Activated T-cell treated with anti-CD3 and anti-CD28 coated beads, Interleukin-2, amount 50 U/mL, for 48 hours (primary cell): Measurements from ENCODE around the gene ZNF513.

ENCODE experiments used
- DNase-seq, 2 experiments: peaks; one replicate each; pipeline ENCODE4 v3.0.0-alpha.2; 2020

The ZNF513 gene

DNA sequence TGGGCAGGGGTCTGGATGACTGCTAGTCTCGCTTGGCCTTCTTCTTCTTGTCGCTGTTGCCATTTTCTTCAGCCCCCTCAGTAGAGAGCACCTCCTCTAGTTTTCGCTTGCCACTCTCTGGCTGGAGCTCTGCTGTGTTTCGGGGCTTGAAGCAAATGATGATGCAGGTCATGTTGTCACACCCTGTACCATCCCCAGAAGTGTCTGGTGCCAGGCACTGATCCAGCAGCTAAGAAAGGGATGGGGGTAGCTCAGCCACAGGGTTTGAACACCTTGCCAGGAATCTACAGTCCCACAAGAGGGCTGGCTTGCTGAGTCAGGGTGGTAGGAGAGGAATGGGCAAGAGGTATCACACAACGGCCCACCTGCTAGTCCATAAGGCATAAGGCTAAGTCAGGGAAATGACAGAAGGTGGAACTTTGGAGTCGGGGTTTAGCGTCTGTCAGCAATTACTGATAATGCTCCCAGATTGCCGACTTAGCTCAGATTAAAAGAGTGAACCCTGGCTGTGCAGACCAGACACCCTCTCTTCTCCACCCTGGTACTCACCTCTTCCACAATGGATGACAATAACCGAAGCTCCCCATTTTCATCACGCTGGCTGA, 1.1 kb upstream of the ZNF513 start:
- DNase-seq: no peak

- DNase-seq: peak in 1 of 2 experiments; percentile 41
Measured at GRCh38 chr2:27379836-27380625, 503 bp downstream of the ZNF513 start.

DNA sequence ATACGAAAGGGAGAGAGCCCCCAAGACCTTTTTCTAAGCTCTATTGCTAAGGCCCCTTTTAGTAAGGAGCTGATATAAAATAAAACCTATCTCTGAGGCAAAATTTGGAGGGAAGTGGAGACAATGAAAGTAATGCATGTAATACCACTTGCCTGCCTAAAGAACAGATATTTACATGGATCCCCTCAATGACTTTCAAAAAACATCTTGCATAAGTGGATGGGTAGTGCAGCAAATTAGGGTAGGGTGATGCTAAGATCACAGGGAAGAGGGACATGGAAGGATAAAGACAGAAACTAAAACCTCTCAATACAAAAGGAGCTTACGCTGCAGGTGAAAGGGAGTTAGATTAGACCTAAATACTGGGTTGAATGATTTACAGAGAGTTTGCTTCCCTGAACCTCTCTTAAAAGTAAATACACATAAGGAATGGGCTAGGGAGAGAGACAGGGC, 1.1 kb downstream of the ZNF513 start:
- no peak for DNase-seq

- no peak for DNase-seq
Measured at GRCh38 chr2:27378809-27379290, 1.7 kb downstream of the ZNF513 start.

GRCh38 chr2:27378096-27378808, 2.3 kb downstream of the ZNF513 start:
- no peak for DNase-seq

DNA sequence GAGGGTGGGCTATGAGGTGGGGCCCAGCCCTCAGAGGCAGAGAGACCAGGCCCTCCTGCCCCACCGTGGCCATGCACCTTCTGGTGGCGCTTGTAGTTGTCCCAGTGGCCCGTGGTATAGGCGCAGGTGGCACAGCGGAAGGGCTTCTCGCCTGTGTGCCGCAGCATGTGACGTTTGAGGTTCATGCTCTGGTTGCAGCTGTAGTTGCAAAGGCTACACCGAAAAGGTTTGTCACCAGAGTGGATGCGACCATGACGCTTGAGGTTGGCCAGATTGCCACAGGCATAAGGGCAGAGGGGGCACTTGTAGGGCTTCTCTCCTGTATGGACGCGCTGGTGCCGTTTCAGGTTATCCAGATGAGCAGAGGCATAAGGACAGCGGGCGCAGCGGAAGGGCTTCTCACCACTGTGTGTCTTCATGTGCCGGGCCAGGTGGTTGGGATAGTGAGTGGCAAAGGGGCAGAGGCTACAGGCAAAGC, 2.9 kb downstream of the ZNF513 start:
- no peak for DNase-seq

DNA sequence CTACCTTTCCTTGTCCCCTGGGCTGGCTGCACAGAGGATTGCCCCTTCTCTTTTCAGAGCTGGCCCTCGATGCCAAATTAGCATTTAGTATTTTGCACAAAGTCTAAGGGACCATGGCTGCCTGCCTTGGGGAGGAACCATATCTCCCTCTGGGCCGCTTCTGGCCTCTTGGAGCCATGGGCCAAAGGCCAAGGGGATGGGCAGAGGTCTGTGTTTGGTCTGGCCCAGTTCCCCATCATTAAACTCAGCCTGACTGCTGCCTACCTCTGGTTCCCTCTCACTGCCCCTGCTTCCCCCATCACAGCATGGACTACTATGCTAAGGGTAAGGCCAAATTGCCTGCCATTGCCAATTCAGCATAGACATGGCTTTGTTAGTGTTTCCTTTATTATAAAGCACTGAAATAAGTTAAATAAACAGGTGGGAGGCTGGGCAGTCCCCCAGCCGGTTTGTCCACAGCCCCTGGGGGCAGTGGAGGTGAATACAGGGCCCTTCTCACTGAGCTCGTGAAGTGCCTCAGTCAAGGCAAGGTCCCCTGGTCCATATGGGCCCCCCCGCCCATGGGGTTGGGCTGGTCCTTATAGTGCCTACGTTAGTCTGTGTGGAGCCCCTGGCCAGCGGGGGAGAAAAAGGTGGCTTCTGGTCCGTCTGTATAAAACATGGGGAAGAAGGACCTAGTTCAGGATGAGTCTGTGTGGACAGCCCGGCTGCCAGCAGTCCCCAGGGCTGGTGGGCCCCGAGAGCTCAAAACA, 3.5 kb downstream of the ZNF513 start:
- DNase-seq: no peak

- DNase-seq: no peak
Measured at GRCh38 chr2:27376151-27376865, 4.2 kb downstream of the ZNF513 start.

GRCh38 chr2:27375513-27376099, 4.9 kb downstream of the ZNF513 start:
- no peak for DNase-seq

DNA sequence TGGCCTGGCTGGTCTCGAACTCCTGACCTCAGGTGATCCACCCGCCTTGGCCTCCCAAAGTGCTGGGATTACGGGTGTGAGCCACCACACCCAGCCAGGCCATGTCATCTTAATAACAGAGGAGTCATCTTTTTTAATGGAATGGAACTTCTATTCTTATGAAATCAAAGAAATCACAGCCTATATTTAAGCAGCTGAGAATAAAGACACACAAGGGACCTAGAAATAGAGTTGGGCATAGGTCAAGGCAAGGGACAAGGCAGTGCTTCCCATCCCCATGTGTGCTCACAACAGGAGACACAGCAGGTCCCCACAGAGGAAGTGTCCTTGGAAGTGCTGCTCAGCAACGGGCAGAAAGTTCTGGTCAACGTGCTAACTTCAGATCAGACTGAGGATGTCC, 7.0 kb downstream of the ZNF513 start:
- no peak for DNase-seq

GRCh38 chr2:27372937-27373336, 7.6 kb downstream of the ZNF513 start:
- DNase-seq: no peak

DNA sequence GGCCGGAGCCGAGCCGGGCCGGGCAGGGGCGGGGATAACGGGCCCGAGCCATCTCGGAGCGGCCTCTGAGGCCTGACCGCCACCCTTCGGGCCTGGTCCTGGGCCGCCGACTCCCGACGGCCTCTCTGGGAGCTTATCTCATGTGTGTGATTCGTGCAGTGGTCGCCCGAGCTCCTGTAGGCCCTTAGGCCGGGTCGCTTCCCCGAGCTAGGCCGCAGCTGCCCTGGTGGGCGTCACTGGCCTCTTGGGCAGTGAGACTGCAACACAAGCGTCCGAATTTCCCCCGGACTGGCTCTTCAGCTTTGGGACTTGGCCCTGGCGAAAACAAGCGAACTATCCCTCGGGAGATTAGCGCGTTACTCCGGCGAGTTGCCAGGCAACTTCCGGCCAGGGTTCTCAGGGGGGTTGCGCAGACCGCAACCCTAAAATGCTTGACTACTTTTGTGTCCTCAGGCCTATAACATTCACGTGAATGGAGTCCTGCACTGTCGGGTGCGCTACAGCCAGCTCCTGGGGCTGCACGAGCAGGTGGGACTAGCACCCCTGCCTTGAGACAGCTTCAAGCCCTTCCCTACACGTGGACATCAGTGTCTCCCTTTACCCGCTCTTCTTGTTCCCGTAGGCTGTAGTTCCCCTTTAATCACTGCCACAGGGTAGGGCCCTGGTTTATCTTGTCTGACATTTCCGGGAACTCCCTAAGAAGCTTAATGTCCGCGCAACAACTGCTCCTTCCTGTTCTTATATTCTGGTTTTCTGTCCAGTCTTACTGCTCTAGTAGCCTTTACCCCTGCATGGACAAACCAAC, 9.5 kb downstream of the ZNF513 start:
- peak; percentile 63 to 70 for DNase-seq

DNA sequence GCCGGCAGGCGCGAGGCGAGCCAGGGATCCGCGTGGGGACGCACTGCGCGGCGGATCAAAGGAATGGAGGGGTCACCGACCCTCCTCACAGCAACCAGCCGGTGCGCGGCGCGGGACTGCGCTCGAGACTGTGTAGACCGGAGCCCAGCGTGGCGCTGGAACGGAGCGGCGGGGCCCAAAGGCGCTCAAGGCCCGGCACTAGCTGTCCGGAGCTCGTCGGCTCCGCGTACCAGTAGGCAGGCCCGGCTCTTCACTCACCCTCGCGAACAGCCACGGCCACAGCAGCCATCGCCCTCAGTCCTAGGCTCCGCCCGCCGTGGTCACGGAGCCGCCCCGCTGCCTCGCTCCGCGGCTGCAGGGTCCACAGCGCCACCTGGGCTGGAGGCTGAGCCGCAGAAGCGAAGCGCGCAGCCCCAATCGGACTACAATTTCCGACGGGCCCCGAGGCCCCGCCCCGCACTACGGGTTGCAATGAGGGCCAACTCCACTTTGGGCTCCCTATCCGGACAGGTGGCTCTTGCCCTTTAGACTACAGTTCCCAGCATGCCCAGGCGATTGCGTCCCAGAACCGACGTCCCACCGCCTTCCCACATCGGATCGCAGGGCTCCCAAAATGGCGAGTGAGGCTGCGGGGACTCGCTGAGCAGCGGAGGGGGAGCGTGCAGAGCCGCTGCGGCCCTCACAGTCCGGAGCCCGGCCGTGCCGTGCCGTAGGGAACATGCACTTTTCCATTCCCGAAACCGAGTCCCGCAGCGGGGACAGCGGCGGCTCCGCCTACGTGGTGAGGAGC, 10.3 kb downstream of the ZNF513 start, which contains the start of the genes EIF2B4 and SNX17:
Gene EIF2B4, minus strand, starts transcription at position 313 of the 790 bp plus-strand sequence. Its CDS starts 24 bp downstream, at position 289.
Gene SNX17, plus strand, starts transcription at position 591 of the 790 bp plus-strand sequence. Its CDS starts 128 bp downstream, at position 719.
- peak; percentile 99 to 100 for DNase-seq

DNA sequence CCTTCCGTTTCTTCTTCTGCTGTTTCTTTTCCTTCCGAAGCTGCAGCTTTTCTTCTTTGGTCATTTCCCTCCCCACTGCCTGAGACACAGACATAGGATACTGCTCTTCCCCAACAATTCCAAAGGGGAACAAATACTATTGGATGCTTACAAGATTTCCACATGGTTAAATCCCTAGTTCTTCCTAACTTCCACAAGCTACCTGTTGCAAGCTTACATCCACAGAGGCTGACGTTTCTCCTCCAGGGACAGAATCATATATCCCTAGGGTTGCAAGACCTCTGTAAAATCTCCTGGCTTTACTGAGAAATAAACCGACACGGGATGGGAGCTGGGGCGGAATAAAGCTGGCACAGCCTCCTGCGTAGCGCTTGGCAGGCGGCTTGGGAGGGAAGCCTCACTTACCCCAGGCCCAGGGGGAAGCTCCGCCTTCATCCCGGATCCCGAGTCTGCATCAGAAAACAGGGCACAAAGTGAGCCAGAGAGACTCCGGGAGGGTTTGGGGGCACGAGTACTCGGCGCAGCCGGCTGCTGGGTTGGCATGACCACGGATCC, 11.0 kb downstream of the ZNF513 start:
- no peak for DNase-seq

- no peak for DNase-seq
Measured at GRCh38 chr2:27363933-27364332, 16.6 kb downstream of the ZNF513 start.

DNA sequence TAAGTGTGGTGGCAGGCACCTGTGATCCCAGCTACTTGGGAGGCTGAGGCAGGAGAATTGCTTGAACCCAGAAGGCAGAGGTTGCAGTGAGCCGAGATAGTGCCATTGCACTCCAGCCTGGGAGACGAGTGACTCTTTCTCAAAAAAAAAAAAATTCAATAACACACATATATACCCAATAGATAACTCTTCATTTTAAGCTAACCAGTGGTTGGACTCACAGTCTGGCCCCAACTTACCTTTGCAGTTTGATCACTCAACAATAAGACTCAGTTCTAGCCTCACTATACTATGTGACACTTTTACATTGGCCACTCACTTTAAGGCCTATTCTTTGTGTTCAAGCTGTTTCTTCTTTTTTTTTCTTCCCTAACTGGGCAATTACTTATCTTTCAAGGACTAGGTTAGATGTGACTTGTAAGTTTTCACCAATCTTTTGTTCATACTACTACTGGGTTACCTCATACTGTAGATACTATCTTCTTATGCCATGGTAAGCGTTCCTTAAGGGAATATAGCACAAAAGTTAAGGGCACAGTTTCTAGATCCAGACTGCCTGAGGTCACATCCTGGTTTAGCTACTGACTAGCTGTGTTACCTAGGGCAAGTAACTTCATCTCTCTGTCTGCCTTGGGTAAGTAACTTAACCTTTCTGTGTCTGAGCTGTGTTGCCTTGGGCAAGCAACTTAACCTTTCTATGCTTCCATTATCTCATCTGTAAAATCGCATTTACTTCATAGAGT, 17.7 kb downstream of the ZNF513 start:
- no peak for DNase-seq

DNA sequence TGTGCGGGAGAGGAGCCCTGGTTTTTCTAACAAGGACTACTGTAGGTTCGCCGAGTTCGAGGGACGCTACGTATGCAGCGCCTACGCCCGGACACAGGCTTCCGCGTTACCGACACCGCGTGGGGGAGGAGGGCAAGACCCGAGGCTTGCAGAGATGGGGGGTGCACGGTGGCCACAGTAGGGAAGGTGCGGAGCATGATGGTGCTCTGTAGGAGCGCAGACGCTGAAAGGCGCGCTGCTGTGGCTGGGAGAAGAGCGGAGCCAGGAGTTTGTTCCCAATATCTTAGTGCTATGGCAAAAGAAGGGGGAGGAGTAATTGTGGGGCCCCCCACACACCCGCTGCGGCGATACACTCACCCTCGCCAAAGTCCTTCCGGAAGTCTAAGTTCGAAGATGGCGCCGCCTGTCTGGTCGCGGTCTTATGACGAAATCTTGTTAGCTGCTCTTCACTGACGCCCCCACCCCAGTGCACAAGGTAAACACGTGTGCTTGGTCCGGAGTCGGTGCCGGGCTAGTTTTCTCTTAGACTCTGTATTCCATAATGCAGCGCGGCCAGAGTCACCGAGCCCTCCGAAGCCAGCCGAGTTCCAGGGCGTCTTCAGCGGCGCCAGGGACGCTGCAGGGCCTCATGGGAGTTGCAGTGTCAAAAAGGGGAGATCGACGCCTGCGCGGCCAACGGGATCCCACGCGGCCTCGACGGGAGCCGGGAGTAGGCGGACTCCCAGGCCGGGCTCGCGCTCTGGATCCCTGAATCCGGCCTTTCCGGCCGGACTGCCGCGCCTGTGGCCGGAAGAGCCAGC, 24.0 kb downstream of the ZNF513 start, which contains the start of gene GTF3C2:
Gene GTF3C2, minus strand, starts transcription at position 383 of the 800 bp plus-strand sequence. CDS start 13,210 bp downstream, outside the sequence.
- DNase-seq: peak; percentile 95 to 96

DNA sequence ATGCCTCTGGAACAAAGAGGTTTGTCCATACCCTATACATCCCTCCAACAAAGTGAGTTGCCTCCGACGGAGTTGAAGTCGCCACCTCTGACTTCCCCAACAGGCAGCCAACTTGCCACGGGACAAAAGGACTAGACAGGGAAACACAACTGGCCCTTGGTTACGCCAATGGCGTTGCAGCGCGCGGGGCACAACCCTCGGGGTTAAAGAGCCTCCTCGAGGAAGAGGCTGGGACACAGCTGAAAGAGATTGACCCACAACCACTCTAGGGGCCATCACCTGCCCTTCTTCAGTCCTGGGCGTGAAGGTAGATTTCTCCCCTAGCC, 24.5 kb downstream of the ZNF513 start:
- DNase-seq: no peak
